Calu3 (cell line): ENCODE data around the gene SMU1. TPM values are rescaled to one million over a fixed set of nuclear protein-coding genes. Genes with fewer than 3 reads are reported as not detected.

Source experiments
- BruUV-seq: library from RNA; stranded (reverse); fragments of 400-500 nt; replicated peaks from 2 replicates; lab custom pipeline; 2021; lab: Mats Ljungman, UMichigan
- CTCF ChIA-PET: fragments of 300-600 bp; sonication (Branson Sonifier 250); formaldehyde crosslinking; loops from one replicate; lab custom pipeline; 2022; ENCODE audit warnings: antibody characterized with exemption; lab: Charles Lee
- DNase-seq: peaks from one replicate; pipeline ENCODE4 v3.0.0; 2022
- H3K27ac Mint-ChIP-seq: one replicate; pipeline ENCODE4 v1.8.0; 2022; ENCODE audit warnings: mixed read lengths; ENCODE audit not compliant: unreplicated experiment
- H3K27me3 Mint-ChIP-seq: one replicate; pipeline ENCODE4 v1.8.0; 2022; ENCODE audit warnings: mixed read lengths; ENCODE audit not compliant: unreplicated experiment
- H3K36me3 Mint-ChIP-seq: one replicate; pipeline ENCODE4 v1.8.0; 2022; ENCODE audit warnings: mild to moderate bottlenecking, moderate library complexity, mixed read lengths; ENCODE audit not compliant: insufficient read depth, unreplicated experiment
- H3K4me1 Mint-ChIP-seq: one replicate; pipeline ENCODE4 v1.8.0; 2022; ENCODE audit warnings: mild to moderate bottlenecking, low read depth, mixed read lengths; ENCODE audit not compliant: unreplicated experiment
- H3K4me3 Mint-ChIP-seq: one replicate; pipeline ENCODE4 v1.8.0; 2022; ENCODE audit warnings: mild to moderate bottlenecking, low read depth, moderate library complexity, mixed read lengths; ENCODE audit not compliant: unreplicated experiment
- H3K9me3 Mint-ChIP-seq: one replicate; pipeline ENCODE4 v1.8.0; 2022; ENCODE audit warnings: low read depth, mixed read lengths; ENCODE audit not compliant: unreplicated experiment
- CTCF ChIP-seq: fragments of 200-600 bp; IDR thresholded peaks from one replicate; pipeline ENCODE4 v1.8.0; 2022; ENCODE audit warnings: antibody characterized with exemption; ENCODE audit not compliant: unreplicated experiment
- intact Hi-C: fragments of 100-400 bp; cut with micrococcal nuclease; formaldehyde crosslinking; loops from one replicate; pipeline ENCODE4 v1.10.0; 2022; ENCODE audit not compliant: unreplicated experiment
- total RNA-seq: library from RNA; stranded (reverse); gene quantifications from 2 replicates; pipeline ENCODE4 v1.2.3, GENCODE V29; 2022

The SMU1 gene
- total RNA-seq, 1 experiment from 2014 or later, result 12.3 TPM

- CTCF ChIA-PET, result no interaction called here
Measured at GRCh38 chr9:33102551-33103210, 26.2 kb upstream of the SMU1 start.

GRCh38 chr9:33101104-33101951, 24.9 kb upstream of the SMU1 start:
- CTCF ChIA-PET, result no interaction called here
- no TSS peak for BruUV-seq
- Mint-ChIP-seq H3K27ac (no peak overlapping the region), H3K27me3 (no peaks in the 10 kb centered on the region), H3K4me3 (no peak overlapping the region), H3K9me3 (no peaks in the 10 kb centered on the region), H3K36me3 (peaks cover 6% of the 10 kb centered on the region), H3K4me1 (peaks cover 18% of the 10 kb centered on the region)
- intact Hi-C loops, result no loop called here
- no peak for TF ChIP-seq CTCF
- DNase-seq, result no peak

More at GRCh38 chr9:33102551-33103210, 26.2 kb upstream of the SMU1 start:
- no peak overlapping the region for H3K27ac Mint-ChIP-seq
- no peaks in the 10 kb centered on the region for H3K9me3 Mint-ChIP-seq
- peaks cover 18% of the 10 kb centered on the region for H3K4me1 Mint-ChIP-seq
- intact Hi-C loops, result no loop called here
- no peak for DNase-seq
- H3K27me3 Mint-ChIP-seq, result no peaks in the 10 kb centered on the region
- BruUV-seq, result no TSS peak
- TF ChIP-seq CTCF, result no peak
- H3K36me3 Mint-ChIP-seq, result peaks cover 6% of the 10 kb centered on the region
- no peak overlapping the region for H3K4me3 Mint-ChIP-seq

- no peaks in the 10 kb centered on the region for H3K9me3 Mint-ChIP-seq
- H3K27ac Mint-ChIP-seq, result no peak overlapping the region
- no TSS peak for BruUV-seq
- intact Hi-C loops, result no loop called here
- peaks cover 6% of the 10 kb centered on the region for H3K36me3 Mint-ChIP-seq
- TF ChIP-seq CTCF, result no peak
- DNase-seq, result no peak
- no peaks in the 10 kb centered on the region for H3K27me3 Mint-ChIP-seq
- CTCF ChIA-PET, result no interaction called here
- no peak overlapping the region for H3K4me3 Mint-ChIP-seq
- peaks cover 18% of the 10 kb centered on the region for H3K4me1 Mint-ChIP-seq
Measured at GRCh38 chr9:33099754-33100153, 23.3 kb upstream of the SMU1 start.

- H3K27me3 Mint-ChIP-seq, result no peaks in the 10 kb centered on the region
- H3K4me3 Mint-ChIP-seq, result no peak overlapping the region
- DNase-seq, result no peak
- BruUV-seq, result no TSS peak
- H3K36me3 Mint-ChIP-seq, result peaks cover 6% of the 10 kb centered on the region
- no peaks in the 10 kb centered on the region for H3K9me3 Mint-ChIP-seq
- no peak overlapping the region for H3K27ac Mint-ChIP-seq
- no peak for TF ChIP-seq CTCF
- peaks cover 7% of the 10 kb centered on the region for H3K4me1 Mint-ChIP-seq
- CTCF ChIA-PET, result no interaction called here
- intact Hi-C loops, result no loop called here
Measured at GRCh38 chr9:33097192-33097591, 20.7 kb upstream of the SMU1 start.
